ENCODE results near the gene SEMA4C. TPM values are rescaled to one million over a fixed set of nuclear protein-coding genes. Genes with fewer than 3 reads are reported as not detected.

Gene SEMA4C
- total RNA-seq, 1 donor from 2014 or later = 62.4 TPM

DNA sequence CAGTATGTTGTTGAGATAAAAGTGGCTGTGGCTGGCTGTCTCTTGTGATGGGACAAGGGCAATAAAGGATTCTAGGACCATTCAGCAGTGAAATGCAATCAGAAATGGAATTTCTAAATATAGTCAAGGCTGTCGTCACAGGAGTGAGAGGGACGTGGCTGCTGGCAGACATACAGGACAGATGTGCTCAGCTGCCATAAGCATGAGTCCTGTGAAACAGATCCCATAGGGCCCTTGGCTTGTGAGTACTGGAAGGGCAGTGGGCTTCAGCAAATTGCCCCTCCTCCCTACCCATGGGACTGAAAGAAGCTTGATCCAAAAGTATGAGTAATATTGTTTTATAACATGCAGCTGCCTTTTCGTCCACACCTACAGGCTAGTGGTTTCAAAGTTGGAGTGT lies 58.0 kb downstream of the SEMA4C start:
- TF ChIP-seq, protein P1, sequence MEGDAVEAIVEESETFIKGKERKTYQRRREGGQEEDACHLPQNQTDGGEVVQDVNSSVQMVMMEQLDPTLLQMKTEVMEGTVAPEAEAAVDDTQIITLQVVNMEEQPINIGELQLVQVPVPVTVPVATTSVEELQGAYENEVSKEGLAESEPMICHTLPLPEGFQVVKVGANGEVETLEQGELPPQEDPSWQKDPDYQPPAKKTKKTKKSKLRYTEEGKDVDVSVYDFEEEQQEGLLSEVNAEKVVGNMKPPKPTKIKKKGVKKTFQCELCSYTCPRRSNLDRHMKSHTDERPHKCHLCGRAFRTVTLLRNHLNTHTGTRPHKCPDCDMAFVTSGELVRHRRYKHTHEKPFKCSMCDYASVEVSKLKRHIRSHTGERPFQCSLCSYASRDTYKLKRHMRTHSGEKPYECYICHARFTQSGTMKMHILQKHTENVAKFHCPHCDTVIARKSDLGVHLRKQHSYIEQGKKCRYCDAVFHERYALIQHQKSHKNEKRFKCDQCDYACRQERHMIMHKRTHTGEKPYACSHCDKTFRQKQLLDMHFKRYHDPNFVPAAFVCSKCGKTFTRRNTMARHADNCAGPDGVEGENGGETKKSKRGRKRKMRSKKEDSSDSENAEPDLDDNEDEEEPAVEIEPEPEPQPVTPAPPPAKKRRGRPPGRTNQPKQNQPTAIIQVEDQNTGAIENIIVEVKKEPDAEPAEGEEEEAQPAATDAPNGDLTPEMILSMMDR (IDR thresholded peaks at IDR 0.05; ENCODE audit: insufficient read depth, low read length, poor library complexity, severe bottlenecking) = no peak
- DNase-seq (ENCODE audit: low read depth) = no peak
- Histone ChIP-seq H3K27me3 (ENCODE audit: control insufficient read depth, insufficient read depth, low read length) (no peaks in the 10 kb centered on the region), H3K36me3 (ENCODE audit: control insufficient read depth, insufficient read depth, low read length) (no peaks in the 10 kb centered on the region), H3K4me3 (ENCODE audit: low read depth, low read length) (no peak overlapping the region)

- Histone ChIP-seq H3K36me3 (ENCODE audit: control insufficient read depth, insufficient read depth, low read length) (no peaks in the 10 kb centered on the region), H3K4me3 (ENCODE audit: low read depth, low read length) (no peak overlapping the region), H3K27me3 (ENCODE audit: control insufficient read depth, insufficient read depth, low read length) (no peaks in the 10 kb centered on the region)
- no peak for DNase-seq (ENCODE audit: low read depth)
- TF ChIP-seq, protein P1 (IDR thresholded peaks at IDR 0.05; ENCODE audit: insufficient read depth, low read length, poor library complexity, severe bottlenecking) = no peak
Observed at GRCh38 chr2:96810783-96811192, 59.1 kb downstream of the SEMA4C start.

GRCh38 chr2:96809951-96810782 lies 59.7 kb downstream of the SEMA4C start:
- TF ChIP-seq, protein P1 (IDR thresholded peaks at IDR 0.05; ENCODE audit: insufficient read depth, low read length, poor library complexity, severe bottlenecking) = no peak
- DNase-seq (ENCODE audit: low read depth) = no peak
- Histone ChIP-seq H3K36me3 (ENCODE audit: control insufficient read depth, insufficient read depth, low read length) (no peaks in the 10 kb centered on the region), H3K4me3 (ENCODE audit: low read depth, low read length) (no peak overlapping the region), H3K27me3 (ENCODE audit: control insufficient read depth, insufficient read depth, low read length) (no peaks in the 10 kb centered on the region)

Other genes with a start within 250 kb of the SEMA4C start
- 33.2 and 33.3 TPM in 2 replicates for gene KANSL3, start 231.8 kb downstream of the SEMA4C start, total RNA-seq
- gene FER1L5, start 227.3 kb downstream of the SEMA4C start, total RNA-seq = 0.07 TPM in 1 of 2 replicates, not detected in the other
- 14.2 and 15.7 TPM in 2 replicates for gene LMAN2L, start 130.0 kb downstream of the SEMA4C start, total RNA-seq
- gene CNNM4, start 109.2 kb downstream of the SEMA4C start, total RNA-seq = 7.9 and 8.2 TPM in 2 replicates
- gene CNNM3, start 53.8 kb downstream of the SEMA4C start, total RNA-seq = 9.2 and 11.1 TPM in 2 replicates
- gene ANKRD23, start 26.1 kb downstream of the SEMA4C start, total RNA-seq = 0.41 and 2.1 TPM in 2 replicates
- 22.6 and 27.3 TPM in 2 replicates for gene ANKRD39, start 12.1 kb downstream of the SEMA4C start, total RNA-seq
- 0.25 TPM in 1 of 2 replicates, not detected in the other for gene FAM178B, start 116.5 kb upstream of the SEMA4C start, total RNA-seq
- 19.5 and 22.4 TPM in 2 replicates for gene FAHD2B, start 224.8 kb upstream of the SEMA4C start, total RNA-seq
- 9.9 and 14.8 TPM in 2 replicates for gene ANKRD36, start 243.1 kb upstream of the SEMA4C start, total RNA-seq

Measured in kidney epithelial cell (primary cell).